Hematopoietic multipotent progenitor cell treated with erythropoietin and hydrocortisone succinate and interleukin-3 and kit ligand, for 17 days (in vitro differentiated cells): ENCODE results near the gene RIOK1.
"Not testable (repeated sequence)": the region's sequence is repeated elsewhere in the genome, so short reads cannot be mapped to it uniquely, and the experiment has no call there.

Experiments used
- DNase-seq: peaks from one replicate; pipeline ENCODE4 v3.0.0-alpha.2; 2015; ENCODE audit warnings: low spot score

RIOK1 gene

DNA sequence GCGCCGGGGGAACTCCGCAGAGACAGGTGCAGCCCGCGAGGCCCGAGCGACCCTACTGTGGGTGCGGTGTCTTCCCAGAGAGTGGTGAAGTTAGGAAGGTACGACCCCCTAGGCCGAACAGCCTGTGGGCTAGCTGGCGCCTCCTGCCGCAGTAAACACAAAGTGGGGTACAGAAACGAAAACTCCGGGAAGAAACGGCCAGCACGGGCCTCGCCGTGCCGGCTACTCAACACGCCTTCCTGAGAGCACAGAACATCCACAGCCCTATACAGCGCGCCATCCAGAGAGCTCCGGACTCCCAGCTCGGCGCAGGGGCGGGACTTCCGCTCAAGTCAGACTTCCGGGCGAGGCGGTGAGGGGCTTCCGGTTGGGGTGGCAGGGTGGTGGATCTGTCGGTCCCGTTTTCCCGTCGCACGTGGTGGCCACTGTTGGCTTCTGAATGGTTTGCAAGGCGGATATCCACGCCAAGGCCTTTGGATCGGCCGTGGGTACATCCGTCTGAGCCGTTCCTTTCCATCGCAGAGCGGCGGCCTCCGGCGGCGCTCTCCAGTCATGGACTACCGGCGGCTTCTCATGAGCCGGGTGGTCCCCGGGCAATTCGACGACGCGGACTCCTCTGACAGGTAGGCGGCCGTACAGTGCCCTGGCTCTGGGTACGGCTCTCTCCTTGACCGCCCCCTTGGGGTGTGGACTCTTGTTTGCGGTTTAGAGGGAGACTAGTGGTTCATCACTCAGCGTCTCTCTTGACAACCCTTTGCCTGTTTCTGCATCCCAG is at the start of gene RIOK1, which contains the start of gene CAGE1:
Gene RIOK1 (plus strand): TSS at position 358 of the 775 bp plus-strand sequence. CDS start 195 bp downstream, at position 553.
Gene CAGE1 (minus strand): TSS at position 292 of the 775 bp plus-strand sequence. CDS start 2,569 bp downstream, outside the sequence.
- peak; percentile 90 for DNase-seq

- no peak for DNase-seq
Measured at GRCh38 chr6:7341271-7341670, 48.3 kb upstream of the RIOK1 start.

- DNase-seq, result no peak
Measured at GRCh38 chr6:7341989-7342742, 47.4 kb upstream of the RIOK1 start.

DNA sequence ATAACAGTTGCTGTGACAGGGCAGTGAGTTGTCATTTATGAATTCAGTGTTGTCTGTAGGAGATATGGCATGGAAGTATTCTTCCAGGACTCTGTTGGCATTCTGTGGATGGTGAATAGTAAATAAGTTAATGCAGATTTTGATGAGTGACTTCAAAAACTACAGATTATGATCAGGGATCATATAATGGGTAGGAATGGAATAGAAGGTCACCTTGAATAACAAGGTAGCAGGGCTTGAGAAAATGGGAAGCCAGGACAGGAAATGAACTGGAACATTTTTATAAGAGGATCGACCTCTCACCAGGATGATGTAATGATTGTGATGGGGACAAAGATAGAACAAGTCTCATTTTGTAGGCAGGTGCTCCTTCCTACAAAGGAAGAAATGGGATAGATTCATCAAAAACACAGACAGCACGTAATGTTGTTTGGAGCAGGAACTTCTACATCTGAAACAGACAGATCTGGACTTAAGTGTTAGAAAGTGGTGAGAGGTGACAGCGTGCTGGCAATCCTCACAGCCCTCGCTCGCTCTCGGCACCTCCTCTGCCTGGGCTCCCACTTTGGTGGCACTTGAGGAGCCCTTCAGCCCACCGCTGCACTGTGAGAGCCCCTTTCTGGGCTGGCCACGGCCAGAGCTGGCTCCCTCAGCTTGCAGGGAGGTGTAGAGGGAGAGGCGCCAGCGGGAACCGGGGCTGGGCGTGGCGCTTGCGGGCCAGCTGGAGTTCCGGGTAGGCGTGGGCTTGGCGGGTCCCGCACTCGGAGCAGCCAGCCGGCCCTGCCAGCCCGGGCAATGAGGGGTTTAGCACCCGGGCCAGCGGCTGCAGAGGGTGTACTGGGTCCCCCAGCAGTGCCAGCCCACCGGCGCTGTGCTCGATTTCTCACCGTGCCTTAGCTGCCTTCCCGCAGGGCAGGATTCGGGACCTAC is 45.8 kb upstream of the RIOK1 start:
- DNase-seq, result no peak

GRCh38 chr6:7344773-7345450 is 44.7 kb upstream of the RIOK1 start:
- not testable (repeated sequence) for DNase-seq

GRCh38 chr6:7347551-7347997 is 42.0 kb upstream of the RIOK1 start:
- DNase-seq, result not testable (repeated sequence)

DNA sequence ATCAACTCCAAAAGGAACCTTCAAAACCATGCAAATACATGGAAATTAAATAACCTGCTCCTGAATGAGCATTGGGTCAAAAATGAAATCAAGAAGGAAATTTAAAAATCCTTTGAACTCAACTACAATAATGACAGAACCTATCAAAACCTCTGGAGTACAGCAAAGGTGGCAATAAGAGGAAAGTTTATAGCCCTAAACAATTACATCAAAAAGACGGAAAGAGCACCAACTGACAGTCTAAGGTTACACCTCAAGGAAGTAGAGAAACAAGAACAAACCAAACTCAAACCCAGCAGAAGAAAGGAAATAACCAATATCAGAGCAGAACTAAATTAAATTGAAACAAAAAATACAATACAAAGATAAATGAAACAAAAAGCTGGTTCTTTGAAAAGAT is 39.0 kb upstream of the RIOK1 start:
- not testable (repeated sequence) for DNase-seq

DNA sequence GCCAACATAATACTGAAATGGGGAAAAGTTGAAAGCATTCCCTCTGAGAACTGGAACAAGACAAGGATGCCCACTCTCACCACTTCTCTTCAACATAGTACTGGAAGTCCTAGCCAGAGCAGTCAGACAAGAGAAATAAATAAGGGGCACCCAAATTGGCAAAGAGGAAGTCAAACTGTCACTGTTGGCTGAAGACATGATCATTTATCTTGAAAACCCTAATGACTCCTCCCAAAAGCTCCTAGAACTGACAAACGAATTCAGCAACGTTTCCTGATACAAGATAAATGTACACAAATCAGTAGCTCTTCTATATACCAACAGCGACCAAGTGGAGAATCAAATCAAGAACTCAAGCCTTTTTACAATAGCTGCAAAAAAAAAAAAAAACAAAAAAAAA is 37.7 kb upstream of the RIOK1 start:
- DNase-seq, result not testable (repeated sequence)

DNA sequence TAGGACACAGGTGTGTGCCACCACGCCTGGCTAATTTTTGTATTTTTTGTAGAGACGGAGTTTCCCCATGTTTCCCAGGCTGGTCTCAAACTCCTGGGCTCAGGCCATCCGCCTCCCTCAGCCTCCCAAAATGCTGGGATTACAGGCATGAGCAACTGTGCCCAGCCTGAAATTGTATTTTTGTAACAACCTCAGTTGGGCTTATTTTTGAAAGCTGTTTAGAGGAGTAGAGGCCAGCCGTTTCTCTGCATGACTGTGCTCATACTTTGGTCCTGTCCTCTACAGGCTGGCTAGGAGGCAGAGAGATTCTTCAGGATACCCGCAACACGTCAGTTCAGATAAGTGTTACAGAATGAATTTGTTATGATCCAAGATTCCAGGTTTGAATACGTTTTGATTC is 22.2 kb upstream of the RIOK1 start:
- no peak for DNase-seq

- no peak for DNase-seq
Measured at GRCh38 chr6:7373739-7374138, 15.9 kb upstream of the RIOK1 start.

- no peak for DNase-seq
Measured at GRCh38 chr6:7377961-7378360, 11.6 kb upstream of the RIOK1 start.

DNA sequence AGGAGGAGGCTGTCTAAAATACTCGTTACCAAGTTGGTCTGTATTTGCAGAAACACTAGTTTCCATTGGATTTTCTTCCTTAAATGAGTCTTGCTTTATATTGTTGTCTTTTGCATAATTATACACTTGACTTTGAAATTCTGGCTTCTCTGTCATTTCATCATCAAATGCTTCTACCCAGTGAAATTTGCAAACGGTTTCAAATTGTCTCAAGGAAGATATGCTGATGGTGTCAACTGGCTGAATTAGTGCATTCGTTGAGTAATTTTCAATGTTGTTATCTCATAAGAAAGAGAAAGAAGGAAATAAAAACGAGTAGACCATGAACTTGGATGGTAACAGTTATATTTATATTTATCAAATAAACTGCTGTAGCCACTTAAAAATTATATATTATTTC is 10.9 kb upstream of the RIOK1 start:
- no peak for DNase-seq

GRCh38 chr6:7381092-7381491 is 8.5 kb upstream of the RIOK1 start:
- DNase-seq, result no peak

GRCh38 chr6:7389162-7389450 is 502 bp upstream of the RIOK1 start:
- DNase-seq, result no peak

DNA sequence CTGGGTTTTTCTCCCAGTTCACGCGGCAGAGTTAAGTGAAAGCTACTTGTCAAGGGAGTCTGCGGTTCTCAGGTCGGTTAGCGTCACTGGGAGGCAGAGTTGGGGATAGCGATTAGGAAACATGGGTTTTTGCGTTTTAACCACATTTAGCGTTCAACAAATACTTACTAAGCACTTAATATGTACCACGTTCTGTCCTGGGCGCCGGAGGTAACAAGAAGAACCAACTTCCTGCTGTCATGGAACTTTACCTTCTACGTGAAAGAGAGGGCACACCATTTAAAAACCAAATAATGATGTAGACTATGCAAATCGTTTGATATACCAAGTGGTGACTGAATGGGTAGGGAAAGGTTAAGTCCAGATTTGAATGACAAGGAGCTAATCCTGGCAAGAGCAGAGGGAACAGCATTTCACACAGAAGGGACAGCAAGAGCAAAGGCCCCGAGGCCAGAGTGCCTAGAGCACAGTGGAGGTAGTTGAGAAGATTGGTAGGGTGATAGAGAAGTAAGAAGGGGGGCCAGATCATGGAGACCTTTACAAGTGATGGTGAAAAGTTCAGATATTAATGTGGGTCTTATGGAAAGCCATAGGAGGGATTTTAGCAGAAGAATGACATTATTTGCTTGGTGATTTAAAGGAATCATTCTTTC is 744 bp downstream of the RIOK1 start:
- DNase-seq, result no peak

GRCh38 chr6:7391151-7391550 is 1.5 kb downstream of the RIOK1 start:
- no peak for DNase-seq

DNA sequence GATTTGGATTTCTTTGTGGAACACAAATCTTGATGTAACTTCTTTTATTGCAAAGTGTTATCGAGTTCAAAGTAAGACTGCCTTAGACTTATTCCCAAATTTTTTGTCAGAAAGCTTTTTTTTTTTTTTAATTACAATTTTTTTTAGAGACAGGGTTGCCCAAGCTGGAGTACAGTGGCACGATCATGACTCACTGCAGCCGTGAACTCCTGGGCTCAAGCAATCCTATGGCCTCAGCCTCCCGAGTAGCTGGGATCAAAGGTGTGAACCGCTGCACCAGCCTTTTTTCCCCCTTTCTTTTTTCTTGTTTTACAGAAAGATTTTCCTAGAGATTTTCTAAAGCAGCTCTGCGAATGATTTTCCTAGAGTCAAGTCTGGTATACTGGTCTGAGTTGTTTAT is 2.8 kb downstream of the RIOK1 start:
- no peak for DNase-seq

DNA sequence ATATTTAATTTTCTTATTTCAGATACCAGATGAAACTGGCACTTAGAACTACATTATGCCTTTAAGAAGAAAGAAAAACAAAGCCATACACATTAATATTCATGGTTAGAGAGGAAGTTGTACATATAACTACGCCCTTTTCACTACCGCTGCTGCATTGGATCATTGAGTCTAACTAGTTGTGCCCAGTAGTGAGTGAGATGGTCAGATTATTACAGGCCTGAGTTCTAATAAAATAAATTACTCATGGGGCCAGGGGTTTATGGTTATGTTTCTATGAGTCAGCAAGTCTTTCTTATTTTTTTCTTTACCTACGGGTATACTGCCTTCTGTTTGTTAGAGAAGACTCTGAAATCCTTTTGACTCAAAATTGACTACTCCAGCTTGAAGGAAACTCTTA is 11.5 kb downstream of the RIOK1 start:
- DNase-seq, result no peak

GRCh38 chr6:7402716-7403115 is 13.1 kb downstream of the RIOK1 start:
- no peak for DNase-seq

GRCh38 chr6:7404546-7404945 is 14.9 kb downstream of the RIOK1 start:
- DNase-seq, result no peak

DNA sequence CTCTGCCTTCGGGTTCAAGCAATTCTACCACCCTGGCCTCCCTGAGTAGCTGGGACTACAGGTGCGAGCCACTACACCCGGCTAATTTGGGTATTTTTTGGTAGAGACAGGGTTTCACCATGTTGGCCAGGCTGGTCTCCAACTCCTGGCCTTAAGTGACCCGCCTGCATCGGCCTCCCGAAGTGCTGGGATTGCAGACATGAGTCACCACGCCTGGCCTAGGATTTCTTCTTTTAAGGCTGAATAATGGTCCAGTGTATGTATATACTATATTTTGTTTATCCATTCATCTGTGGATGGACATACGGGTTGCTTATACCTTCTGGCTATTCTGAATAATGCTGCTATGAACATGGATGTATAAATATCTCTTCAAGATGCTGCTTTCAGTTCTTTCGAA is 17.1 kb downstream of the RIOK1 start:
- DNase-seq, result no peak
